ENCODE measurements around the gene COPS9.

The COPS9 gene

GRCh38 chr2:240144649-240145261, 8.7 kb upstream of the COPS9 start:
- Histone ChIP-seq H3K79me2 (ENCODE audit: insufficient read depth, low read length) (no peaks in the 10 kb centered on the region), H2AFZ (ENCODE audit: low read length) (peak overlapping the region; percentile 53; the same call in 1 of the 2 replicates), H3K9me2 (replicated peaks; ENCODE audit: low read depth, low read length) (no peaks in the 10 kb centered on the region), H3K4me2 (ENCODE audit: low read depth, low read length, poor library complexity, severe bottlenecking) (no peak overlapping the region), H3K27me3 (ENCODE audit: insufficient read depth, low read length, poor library complexity, severe bottlenecking) (no peaks in the 10 kb centered on the region), H3K36me3 (ENCODE audit: insufficient read depth, low read length) (no peaks in the 10 kb centered on the region), H3F3A (ENCODE audit: low read depth) (no peaks in the 10 kb centered on the region), H3K4me1 (ENCODE audit: insufficient read depth, low read length, poor library complexity, severe bottlenecking) (no peaks in the 10 kb centered on the region), H3K9ac (ENCODE audit: low read depth, low read length, poor library complexity, severe bottlenecking) (no peak overlapping the region), H4K20me1 (ENCODE audit: insufficient read depth, low read length, poor library complexity, severe bottlenecking) (no peaks in the 10 kb centered on the region), H3K9me3 (ENCODE audit: insufficient read depth, low read depth, low read length) (no peaks in the 10 kb centered on the region), H3K4me3 (ENCODE audit: low read length, poor library complexity, severe bottlenecking) (no peak overlapping the region)
- no peak for TF ChIP-seq EZH2phosphoT487 (IDR thresholded peaks at IDR 0.05; ENCODE audit: borderline replicate concordance)
- TF ChIP-seq CTCF (conservative IDR thresholded peaks at IDR 0.05; ENCODE audit: low read length): no peak

- Histone ChIP-seq H3F3A (ENCODE audit: low read depth) (no peaks in the 10 kb centered on the region), H3K9me3 (ENCODE audit: insufficient read depth, low read depth, low read length) (no peaks in the 10 kb centered on the region), H4K20me1 (ENCODE audit: insufficient read depth, low read length, poor library complexity, severe bottlenecking) (no peaks in the 10 kb centered on the region), H3K36me3 (ENCODE audit: insufficient read depth, low read length) (no peaks in the 10 kb centered on the region), H3K4me1 (ENCODE audit: insufficient read depth, low read length, poor library complexity, severe bottlenecking) (no peaks in the 10 kb centered on the region), H3K9me2 (replicated peaks; ENCODE audit: low read depth, low read length) (no peaks in the 10 kb centered on the region), H3K9ac (ENCODE audit: low read depth, low read length, poor library complexity, severe bottlenecking) (no peak overlapping the region), H3K27me3 (ENCODE audit: insufficient read depth, low read length, poor library complexity, severe bottlenecking) (no peaks in the 10 kb centered on the region), H2AFZ (ENCODE audit: low read length) (peak overlapping the region; percentile 53), H3K79me2 (ENCODE audit: insufficient read depth, low read length) (no peaks in the 10 kb centered on the region), H3K4me3 (ENCODE audit: low read length, poor library complexity, severe bottlenecking) (no peak overlapping the region), H3K4me2 (ENCODE audit: low read depth, low read length, poor library complexity, severe bottlenecking) (no peak overlapping the region)
- no peak for TF ChIP-seq EZH2phosphoT487 (IDR thresholded peaks at IDR 0.05; ENCODE audit: borderline replicate concordance)
- peak; percentile 92 for TF ChIP-seq CTCF (conservative IDR thresholded peaks at IDR 0.05; ENCODE audit: low read length)
Measured at GRCh38 chr2:240143801-240144648, 7.9 kb upstream of the COPS9 start.

GRCh38 chr2:240143276-240143675, 7.2 kb upstream of the COPS9 start:
- H3K9ac ChIP-seq (ENCODE audit: low read depth, low read length, poor library complexity, severe bottlenecking): no peak overlapping the region
- H3K9me2 ChIP-seq (replicated peaks; ENCODE audit: low read depth, low read length): no peaks in the 10 kb centered on the region
- no peak for TF ChIP-seq CTCF (conservative IDR thresholded peaks at IDR 0.05; ENCODE audit: low read length)
- no peak for TF ChIP-seq EZH2phosphoT487 (IDR thresholded peaks at IDR 0.05; ENCODE audit: borderline replicate concordance)
- no peak overlapping the region for H3K4me3 ChIP-seq (ENCODE audit: low read length, poor library complexity, severe bottlenecking)
- H2AFZ ChIP-seq (ENCODE audit: low read length): peak overlapping the region; percentile 30; the same call in 1 of the 2 replicates
- H3K4me1 ChIP-seq (ENCODE audit: insufficient read depth, low read length, poor library complexity, severe bottlenecking): no peaks in the 10 kb centered on the region
- no peaks in the 10 kb centered on the region for H3K9me3 ChIP-seq (ENCODE audit: insufficient read depth, low read depth, low read length)
- H4K20me1 ChIP-seq (ENCODE audit: insufficient read depth, low read length, poor library complexity, severe bottlenecking): no peaks in the 10 kb centered on the region
- no peaks in the 10 kb centered on the region for H3K27me3 ChIP-seq (ENCODE audit: insufficient read depth, low read length, poor library complexity, severe bottlenecking)
- H3K36me3 ChIP-seq (ENCODE audit: insufficient read depth, low read length): no peaks in the 10 kb centered on the region
- H3K4me2 ChIP-seq (ENCODE audit: low read depth, low read length, poor library complexity, severe bottlenecking): no peak overlapping the region
- H3F3A ChIP-seq (ENCODE audit: low read depth): no peaks in the 10 kb centered on the region
- H3K79me2 ChIP-seq (ENCODE audit: insufficient read depth, low read length): no peaks in the 10 kb centered on the region
